Measurements from ENCODE around the gene PTPRT. TPM values are rescaled to one million over a fixed set of nuclear protein-coding genes. Genes with fewer than 3 reads are reported as not detected.

PTPRT gene
- total and polyA plus RNA-seq, 10 of the 15 experiments (the other 5 are each of a cell fraction or from before 2014, with no cell fraction given): not detected

DNA sequence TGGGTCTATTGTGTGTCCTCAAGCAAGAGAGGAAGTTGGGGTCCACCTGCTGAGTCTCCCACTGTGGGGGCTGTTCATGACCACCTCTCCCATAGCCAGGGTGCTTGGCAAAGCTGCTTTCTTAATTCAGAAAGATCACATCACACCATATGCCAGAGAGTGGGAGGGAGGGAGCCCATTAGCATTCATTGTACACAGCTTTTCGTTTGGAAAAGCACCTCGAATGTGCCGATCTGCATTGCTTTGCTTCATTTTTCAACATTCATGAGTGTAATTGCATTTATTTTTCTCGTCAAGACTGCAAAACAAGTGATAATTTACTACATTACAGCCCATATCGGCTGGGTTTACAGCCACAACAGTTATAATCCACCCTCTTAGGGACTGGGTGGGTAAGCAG lies 327.3 kb downstream of the PTPRT start:
- Histone ChIP-seq H3K9ac (ENCODE audit: control insufficient read depth, insufficient read depth, low read length) (no peak overlapping the region), H3K27me3 (replicated peaks in 1 of 2; ENCODE audit: control insufficient read depth in 2 of 2, insufficient read depth in 2 of 2, low read length in 1 of 2) (no peaks in the 10 kb centered on the region), H3K9me3 (replicated peaks; ENCODE audit: control insufficient read depth, insufficient read depth, low read length) (no peaks in the 10 kb centered on the region), H3K4me1 (ENCODE audit: control insufficient read depth, insufficient read depth, low read length) (no peaks in the 10 kb centered on the region), H3K4me3 (no peak overlapping the region), H4K20me1 (ENCODE audit: control insufficient read depth, insufficient read depth) (no peaks in the 10 kb centered on the region), H3K79me2 (ENCODE audit: control insufficient read depth, insufficient read depth, low read length) (no peaks in the 10 kb centered on the region), H3K27ac (ENCODE audit: control insufficient read depth, insufficient read depth) (no peak overlapping the region), H3K4me2 (ENCODE audit: control insufficient read depth, insufficient read depth) (no peak overlapping the region), H2AFZ (ENCODE audit: control insufficient read depth, low read depth, low read length) (no peak overlapping the region), H3K36me3 (ENCODE audit: control insufficient read depth in 2 of 2, insufficient read depth in 2 of 2, low read length in 1 of 2) (no peaks in the 10 kb centered on the region)
- ChIA-PET POLR2A (no interaction called here), SMC1A (ENCODE audit: uncharacterized antibody, unreplicated experiment) (no interaction called here), CTCF (no interaction called here), RAD21 (ENCODE audit: unreplicated experiment) (no interaction called here)
- ATAC-seq (no peak), DNase-seq (ENCODE audit: low read depth, low spot score) (no peak), FAIRE-seq (no peak)
- no TSS peak for BruUV-seq (replicated peaks)
- TF ChIP-seq PML (IDR thresholded peaks at IDR 0.05; ENCODE audit: low read length) (no peak), IKZF1 (conservative IDR thresholded peaks at IDR 0.05) (no peak), EZH2 (IDR thresholded peaks at IDR 0.05; ENCODE audit: borderline replicate concordance, control insufficient read depth, low read depth, low read length) (no peak), RELA (IDR thresholded peaks at IDR 0.05; ENCODE audit: borderline replicate concordance, partially characterized antibody) (no peak), TCF7 (IDR thresholded peaks at IDR 0.05; ENCODE audit: borderline replicate concordance) (no peak), SMAD5 (IDR thresholded peaks at IDR 0.05; ENCODE audit: low read depth) (no peak), CREM (IDR thresholded peaks at IDR 0.05; ENCODE audit: low read depth) (no peak), ZSCAN29 (IDR thresholded peaks at IDR 0.05) (no peak), MTA2 (IDR thresholded peaks at IDR 0.05; ENCODE audit: low read depth) (no peak), SREBF2 (IDR thresholded peaks at IDR 0.05; ENCODE audit: low read length) (no peak), HDAC6 (IDR thresholded peaks at IDR 0.05; ENCODE audit: unreplicated experiment) (no peak), NFXL1 (IDR thresholded peaks at IDR 0.05; ENCODE audit: borderline replicate concordance) (no peak), ETV6 (conservative IDR thresholded peaks at IDR 0.05 in 1 of 2, IDR thresholded peaks at IDR 0.05 in 1 of 2; ENCODE audit: borderline replicate concordance in 1 of 2, low read depth in 1 of 2) (no peak), SMAD1 (IDR thresholded peaks at IDR 0.05; ENCODE audit: low read depth, partially characterized antibody) (no peak)
- TF ChIP-seq, protein P1, sequence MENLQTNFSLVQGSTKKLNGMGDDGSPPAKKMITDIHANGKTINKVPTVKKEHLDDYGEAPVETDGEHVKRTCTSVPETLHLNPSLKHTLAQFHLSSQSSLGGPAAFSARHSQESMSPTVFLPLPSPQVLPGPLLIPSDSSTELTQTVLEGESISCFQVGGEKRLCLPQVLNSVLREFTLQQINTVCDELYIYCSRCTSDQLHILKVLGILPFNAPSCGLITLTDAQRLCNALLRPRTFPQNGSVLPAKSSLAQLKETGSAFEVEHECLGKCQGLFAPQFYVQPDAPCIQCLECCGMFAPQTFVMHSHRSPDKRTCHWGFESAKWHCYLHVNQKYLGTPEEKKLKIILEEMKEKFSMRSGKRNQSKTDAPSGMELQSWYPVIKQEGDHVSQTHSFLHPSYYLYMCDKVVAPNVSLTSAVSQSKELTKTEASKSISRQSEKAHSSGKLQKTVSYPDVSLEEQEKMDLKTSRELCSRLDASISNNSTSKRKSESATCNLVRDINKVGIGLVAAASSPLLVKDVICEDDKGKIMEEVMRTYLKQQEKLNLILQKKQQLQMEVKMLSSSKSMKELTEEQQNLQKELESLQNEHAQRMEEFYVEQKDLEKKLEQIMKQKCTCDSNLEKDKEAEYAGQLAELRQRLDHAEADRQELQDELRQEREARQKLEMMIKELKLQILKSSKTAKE (IDR thresholded peaks at IDR 0.05; ENCODE audit: low read depth, poor library complexity, severe bottlenecking): no peak
- TF ChIP-seq, protein P2, sequence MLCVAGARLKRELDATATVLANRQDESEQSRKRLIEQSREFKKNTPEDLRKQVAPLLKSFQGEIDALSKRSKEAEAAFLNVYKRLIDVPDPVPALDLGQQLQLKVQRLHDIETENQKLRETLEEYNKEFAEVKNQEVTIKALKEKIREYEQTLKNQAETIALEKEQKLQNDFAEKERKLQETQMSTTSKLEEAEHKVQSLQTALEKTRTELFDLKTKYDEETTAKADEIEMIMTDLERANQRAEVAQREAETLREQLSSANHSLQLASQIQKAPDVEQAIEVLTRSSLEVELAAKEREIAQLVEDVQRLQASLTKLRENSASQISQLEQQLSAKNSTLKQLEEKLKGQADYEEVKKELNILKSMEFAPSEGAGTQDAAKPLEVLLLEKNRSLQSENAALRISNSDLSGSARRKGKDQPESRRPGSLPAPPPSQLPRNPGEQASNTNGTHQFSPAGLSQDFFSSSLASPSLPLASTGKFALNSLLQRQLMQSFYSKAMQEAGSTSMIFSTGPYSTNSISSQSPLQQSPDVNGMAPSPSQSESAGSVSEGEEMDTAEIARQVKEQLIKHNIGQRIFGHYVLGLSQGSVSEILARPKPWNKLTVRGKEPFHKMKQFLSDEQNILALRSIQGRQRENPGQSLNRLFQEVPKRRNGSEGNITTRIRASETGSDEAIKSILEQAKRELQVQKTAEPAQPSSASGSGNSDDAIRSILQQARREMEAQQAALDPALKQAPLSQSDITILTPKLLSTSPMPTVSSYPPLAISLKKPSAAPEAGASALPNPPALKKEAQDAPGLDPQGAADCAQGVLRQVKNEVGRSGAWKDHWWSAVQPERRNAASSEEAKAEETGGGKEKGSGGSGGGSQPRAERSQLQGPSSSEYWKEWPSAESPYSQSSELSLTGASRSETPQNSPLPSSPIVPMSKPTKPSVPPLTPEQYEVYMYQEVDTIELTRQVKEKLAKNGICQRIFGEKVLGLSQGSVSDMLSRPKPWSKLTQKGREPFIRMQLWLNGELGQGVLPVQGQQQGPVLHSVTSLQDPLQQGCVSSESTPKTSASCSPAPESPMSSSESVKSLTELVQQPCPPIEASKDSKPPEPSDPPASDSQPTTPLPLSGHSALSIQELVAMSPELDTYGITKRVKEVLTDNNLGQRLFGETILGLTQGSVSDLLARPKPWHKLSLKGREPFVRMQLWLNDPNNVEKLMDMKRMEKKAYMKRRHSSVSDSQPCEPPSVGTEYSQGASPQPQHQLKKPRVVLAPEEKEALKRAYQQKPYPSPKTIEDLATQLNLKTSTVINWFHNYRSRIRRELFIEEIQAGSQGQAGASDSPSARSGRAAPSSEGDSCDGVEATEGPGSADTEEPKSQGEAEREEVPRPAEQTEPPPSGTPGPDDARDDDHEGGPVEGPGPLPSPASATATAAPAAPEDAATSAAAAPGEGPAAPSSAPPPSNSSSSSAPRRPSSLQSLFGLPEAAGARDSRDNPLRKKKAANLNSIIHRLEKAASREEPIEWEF (IDR thresholded peaks at IDR 0.05; ENCODE audit: insufficient replicate concordance, low read depth, low read length): no peak
- in situ Hi-C loops (cut with MboI): no loop called here
- intact Hi-C loops (cut with micrococcal nuclease; ENCODE audit: unreplicated experiment): no loop called here
- 5% methylated on average over 5 of the region's 5 CpGs for WGBS (ENCODE audit: insufficient coverage, insufficient replicate concordance, low lambda C conversion rate, missing lambda C conversion rate)
